Lower leg skin (tissue), 4 donors: Measurements from ENCODE around the gene FAM227B. TPM values are rescaled to one million over a fixed set of nuclear protein-coding genes. Genes with fewer than 3 reads are reported as not detected.

Experiments
- DNase-seq, 2 donors: peaks; one replicate each; pipeline ENCODE4 v3.0.0-alpha.2; 2019; ENCODE audit warnings: low spot score in 2 of 2
- H3K4me3 ChIP-seq: fragments of 200-600 bp; sonication (generic); 2 replicates; pipeline ENCODE4 v1.5.1; 2017; ENCODE audit warnings: mild to moderate bottlenecking, low read depth; ENCODE audit not compliant: poor library complexity, severe bottlenecking
- POLR2A ChIP-seq, 2 donors: fragments of 450-650 bp; IDR thresholded peaks; one replicate each; pipeline ENCODE4 v1.6.1; 2016 to 2017; ENCODE audit warnings: antibody characterized with exemption in 2 of 2, mild to moderate bottlenecking in 1 of 2, moderate library complexity in 1 of 2
- WGBS, 2 donors: methylation state at CpG; one replicate each; pipeline ENCODE4 v1.1.5; 2018; 5-methylcytosine and 5-hydroxymethylcytosine counted together
- intact Hi-C: fragments of 100-400 bp; cut with DNase I; formaldehyde crosslinking; loops from one replicate; pipeline ENCODE4 v1.15.0; 2023; ENCODE audit warnings: low total_unique reads
- total RNA-seq, 4 donors: library from RNA; depleted of rRNA; stranded (reverse); fragments of >200 nt; gene quantifications; one replicate each; pipeline ENCODE4 v1.1.0, GENCODE V29; 2016
- TF ChIP-seq, protein P1 (sequence below), 3 donors: fragments of 450-650 bp; IDR thresholded peaks; one replicate each; pipeline ENCODE4 v1.5.1; 2016; ENCODE audit warnings: antibody characterized with exemption in 3 of 3, mild to moderate bottlenecking in 3 of 3, moderate library complexity in 2 of 3

FAM227B gene
- total RNA-seq, 4 donors from 2014 or later: 3.7 to 9.4 (median 5.5) TPM

DNA sequence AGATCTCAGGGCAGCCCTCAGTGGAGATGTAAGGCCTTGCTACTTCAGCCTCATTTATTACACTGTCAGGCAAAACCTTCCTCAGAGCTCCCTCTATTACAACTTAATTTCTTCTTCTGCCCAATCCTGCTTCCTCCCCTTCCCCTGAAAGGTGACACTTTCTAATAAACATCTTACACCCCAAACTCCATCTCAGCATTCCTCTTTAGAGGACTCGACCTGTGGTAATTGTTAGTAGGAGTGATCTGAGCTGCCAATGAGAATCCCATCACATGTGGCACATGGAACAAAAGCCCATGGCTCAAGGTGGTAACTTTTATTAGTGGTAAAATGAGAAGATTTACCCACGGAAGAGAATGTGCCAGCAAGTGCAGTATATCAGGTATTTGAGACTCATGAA lies 30.1 kb upstream of the FAM227B start:
- intact Hi-C loops: no loop called here
- DNase-seq: no peak
- no peak overlapping the region for H3K4me3 ChIP-seq
- TF ChIP-seq POLR2A (IDR thresholded peaks at IDR 0.05): no peak
- TF ChIP-seq, protein P1, sequence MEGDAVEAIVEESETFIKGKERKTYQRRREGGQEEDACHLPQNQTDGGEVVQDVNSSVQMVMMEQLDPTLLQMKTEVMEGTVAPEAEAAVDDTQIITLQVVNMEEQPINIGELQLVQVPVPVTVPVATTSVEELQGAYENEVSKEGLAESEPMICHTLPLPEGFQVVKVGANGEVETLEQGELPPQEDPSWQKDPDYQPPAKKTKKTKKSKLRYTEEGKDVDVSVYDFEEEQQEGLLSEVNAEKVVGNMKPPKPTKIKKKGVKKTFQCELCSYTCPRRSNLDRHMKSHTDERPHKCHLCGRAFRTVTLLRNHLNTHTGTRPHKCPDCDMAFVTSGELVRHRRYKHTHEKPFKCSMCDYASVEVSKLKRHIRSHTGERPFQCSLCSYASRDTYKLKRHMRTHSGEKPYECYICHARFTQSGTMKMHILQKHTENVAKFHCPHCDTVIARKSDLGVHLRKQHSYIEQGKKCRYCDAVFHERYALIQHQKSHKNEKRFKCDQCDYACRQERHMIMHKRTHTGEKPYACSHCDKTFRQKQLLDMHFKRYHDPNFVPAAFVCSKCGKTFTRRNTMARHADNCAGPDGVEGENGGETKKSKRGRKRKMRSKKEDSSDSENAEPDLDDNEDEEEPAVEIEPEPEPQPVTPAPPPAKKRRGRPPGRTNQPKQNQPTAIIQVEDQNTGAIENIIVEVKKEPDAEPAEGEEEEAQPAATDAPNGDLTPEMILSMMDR (IDR thresholded peaks at IDR 0.05): no peak
- 70 to 74% methylated on average over 2 of the region's 2 CpGs for WGBS, 2 donors

DNA sequence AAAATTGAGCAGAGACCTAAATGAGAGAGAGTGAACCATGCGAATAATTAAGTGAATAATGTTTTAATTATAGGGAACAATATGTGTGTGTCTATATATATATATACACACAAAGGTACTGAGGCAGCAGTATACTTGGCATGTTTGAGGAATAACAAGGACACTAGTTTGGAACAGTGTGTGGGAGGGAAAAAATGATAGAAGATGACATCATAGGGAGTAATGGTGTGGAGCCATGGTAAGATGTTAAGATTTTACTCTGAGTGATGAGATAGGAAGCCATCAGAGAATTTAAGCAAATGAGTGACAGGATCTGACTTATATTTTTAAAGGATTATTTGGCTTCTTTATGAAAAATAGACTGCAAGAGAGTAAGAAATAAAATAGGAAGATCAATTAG lies 29.4 kb upstream of the FAM227B start:
- H3K4me3 ChIP-seq: no peak overlapping the region
- 92 to 94% methylated on average over 1 of the region's 1 CpG for WGBS, 2 donors
- intact Hi-C loops: no loop called here
- DNase-seq: no peak
- TF ChIP-seq, protein P1 (IDR thresholded peaks at IDR 0.05): no peak
- TF ChIP-seq POLR2A (IDR thresholded peaks at IDR 0.05): no peak

DNA sequence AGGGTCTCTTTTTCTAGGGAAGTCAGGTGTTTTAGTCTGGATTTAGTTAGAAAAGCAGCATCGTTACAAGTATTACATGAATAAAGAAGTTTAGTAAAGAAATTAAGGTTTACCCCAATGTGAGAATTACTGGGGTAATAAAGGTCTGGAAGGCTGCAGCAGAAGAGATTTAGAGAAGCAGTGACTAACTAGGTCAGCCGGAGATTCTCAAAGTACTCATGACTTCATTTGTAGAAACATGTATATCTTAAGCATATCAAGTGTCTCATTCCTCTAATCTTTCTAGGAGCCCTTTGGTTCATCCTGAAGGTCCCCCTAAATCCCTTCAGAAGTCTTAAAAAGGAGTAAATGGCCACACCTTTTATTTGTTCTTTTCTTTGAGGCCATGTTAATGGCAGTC lies 26.3 kb upstream of the FAM227B start:
- intact Hi-C loops: no loop called here
- 90 to 92% methylated on average over 2 of the region's 2 CpGs for WGBS, 2 donors
- no peak for DNase-seq
- TF ChIP-seq, protein P1 (IDR thresholded peaks at IDR 0.05): no peak
- TF ChIP-seq POLR2A (IDR thresholded peaks at IDR 0.05): no peak
- no peak overlapping the region for H3K4me3 ChIP-seq

DNA sequence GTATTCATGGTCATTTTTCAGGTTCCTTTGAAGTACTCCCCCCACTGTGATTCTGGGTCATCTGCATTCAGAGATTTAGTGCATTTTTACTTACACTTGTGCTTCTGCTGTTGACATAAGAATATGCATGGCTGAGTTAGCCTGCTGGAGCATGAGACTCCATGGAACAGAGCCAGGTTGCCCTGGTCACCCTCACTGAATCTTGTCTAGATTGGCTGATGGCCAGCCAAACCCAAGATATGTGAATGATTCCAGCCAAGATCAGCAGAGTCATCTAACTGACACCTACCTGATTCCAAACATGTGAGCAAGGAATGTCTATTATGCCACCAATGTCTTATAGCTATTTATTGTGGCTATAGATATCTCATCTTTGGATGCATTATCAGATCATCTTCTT lies 25.3 kb upstream of the FAM227B start:
- peak in 1 of 2 donors; percentile 39 for DNase-seq

DNA sequence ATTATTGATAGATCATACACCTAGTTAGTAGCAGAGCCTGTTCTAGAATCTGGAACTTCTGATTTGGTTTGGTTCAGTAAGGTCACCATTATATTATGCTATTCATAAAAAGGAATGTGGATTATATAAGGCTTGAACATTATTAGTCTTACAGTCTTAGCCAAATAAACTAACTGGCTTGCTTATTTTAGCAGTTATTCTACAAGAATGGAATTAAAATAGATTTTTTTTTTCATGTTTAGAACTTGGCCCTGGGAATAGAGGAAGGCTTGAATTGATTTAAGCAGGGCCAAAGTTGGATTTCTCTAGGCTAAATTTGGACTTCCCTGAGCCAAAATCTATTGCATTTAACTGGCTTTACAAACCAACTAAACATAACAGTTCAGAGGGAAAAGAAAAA lies 24.7 kb upstream of the FAM227B start:
- intact Hi-C loops: no loop called here
- H3K4me3 ChIP-seq: no peak overlapping the region
- DNase-seq: no peak
- TF ChIP-seq, protein P1 (IDR thresholded peaks at IDR 0.05): no peak
- TF ChIP-seq POLR2A (IDR thresholded peaks at IDR 0.05): no peak

More for the DNA sequence above, 25.3 kb upstream of the FAM227B start:
- H3K4me3 ChIP-seq: no peak overlapping the region
- TF ChIP-seq POLR2A (IDR thresholded peaks at IDR 0.05): no peak
- TF ChIP-seq, protein P1 (IDR thresholded peaks at IDR 0.05): no peak
- intact Hi-C loops: no loop called here

DNA sequence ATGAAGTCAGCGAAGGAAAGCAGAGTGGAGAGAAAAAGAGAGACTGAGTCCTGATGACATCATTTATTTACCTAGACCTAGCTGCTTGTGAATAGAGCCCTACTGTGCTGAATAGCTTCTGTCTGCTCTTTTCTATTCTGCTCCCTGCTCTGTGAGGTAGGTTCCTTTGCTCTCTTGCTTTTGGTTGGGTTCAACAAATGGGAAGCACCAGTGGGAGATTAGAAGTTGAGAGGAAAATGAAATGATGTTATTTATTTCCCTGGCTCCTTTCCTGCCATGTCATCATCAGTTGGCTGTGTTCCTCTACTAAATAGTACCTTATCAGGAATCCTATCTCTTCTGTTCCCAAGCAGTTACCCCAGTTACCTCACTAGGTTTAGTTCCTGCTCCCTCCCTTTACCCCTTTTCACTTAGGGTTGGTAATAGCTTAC lies 23.8 kb upstream of the FAM227B start:
- no peak for DNase-seq
- intact Hi-C loops: no loop called here
- TF ChIP-seq, protein P1 (IDR thresholded peaks at IDR 0.05): no peak
- TF ChIP-seq POLR2A (IDR thresholded peaks at IDR 0.05): no peak
- WGBS, 2 donors: 95 to 98% methylated on average over 1 of the region's 1 CpG
- no peak overlapping the region for H3K4me3 ChIP-seq
